Mucosa of stomach (tissue), 1 donor: ENCODE measurements around the gene CNTN4.

ENCODE experiments used
- H3K27me3 ChIP-seq: one replicate; pipeline ENCODE4 v1.7.0; 2013; ENCODE audit warnings: mild to moderate bottlenecking, low read length; ENCODE audit not compliant: control insufficient read depth, insufficient read depth
- H3K36me3 ChIP-seq: one replicate; pipeline ENCODE4 v1.7.0; 2013; ENCODE audit warnings: low read length; ENCODE audit not compliant: control insufficient read depth, insufficient read depth
- H3K4me1 ChIP-seq: one replicate; pipeline ENCODE4 v1.7.0; 2013; ENCODE audit warnings: mild to moderate bottlenecking, low read length; ENCODE audit not compliant: control insufficient read depth, insufficient read depth
- H3K4me3 ChIP-seq: one replicate; pipeline ENCODE4 v1.7.0; 2013; ENCODE audit warnings: low read length
- H3K9ac ChIP-seq: one replicate; pipeline ENCODE4 v1.7.0; 2013; ENCODE audit warnings: mild to moderate bottlenecking, low read length, moderate library complexity
- H3K9me3 ChIP-seq: one replicate; pipeline ENCODE4 v1.7.0; 2013; ENCODE audit warnings: mild to moderate bottlenecking, low read length, moderate library complexity; ENCODE audit not compliant: control insufficient read depth
- donor health status: Pancreatic carcinoma.

CNTN4 gene

GRCh38 chr3:2645001-2645400, 546.3 kb downstream of the CNTN4 start:
- Histone ChIP-seq H3K27me3 (no peaks in the 10 kb centered on the region), H3K36me3 (no peaks in the 10 kb centered on the region), H3K9me3 (no peaks in the 10 kb centered on the region), H3K9ac (no peak overlapping the region), H3K4me3 (no peak overlapping the region), H3K4me1 (no peaks in the 10 kb centered on the region)

DNA sequence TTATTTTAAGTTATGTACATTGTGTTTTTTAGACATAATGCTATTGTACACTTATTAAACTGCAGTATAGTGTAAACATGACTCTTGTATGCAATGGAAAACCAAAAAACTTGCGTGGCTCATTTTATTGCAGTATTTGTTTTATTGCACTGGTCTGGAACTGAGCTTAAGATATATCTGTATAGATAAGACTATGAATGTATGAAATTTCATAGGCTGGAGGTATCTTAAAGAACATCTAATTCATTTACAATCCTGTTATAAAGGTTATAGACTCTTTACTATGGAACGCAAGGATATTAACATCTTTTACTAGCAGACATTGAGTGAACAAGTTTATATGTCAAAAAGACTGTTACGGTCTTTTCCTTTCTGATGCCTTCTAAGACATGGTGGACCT, 552.1 kb downstream of the CNTN4 start:
- no peak overlapping the region for H3K9ac ChIP-seq
- H3K4me3 ChIP-seq = no peak overlapping the region
- H3K4me1 ChIP-seq = no peaks in the 10 kb centered on the region
- H3K9me3 ChIP-seq = no peaks in the 10 kb centered on the region
- no peaks in the 10 kb centered on the region for H3K27me3 ChIP-seq
- H3K36me3 ChIP-seq = no peaks in the 10 kb centered on the region

- H3K4me3 ChIP-seq = no peak overlapping the region
Observed at GRCh38 chr3:2652386-2652785, 553.7 kb downstream of the CNTN4 start.

GRCh38 chr3:2653706-2654105, 555.0 kb downstream of the CNTN4 start:
- H3K9ac ChIP-seq = no peak overlapping the region
- H3K4me3 ChIP-seq = no peak overlapping the region
- H3K4me1 ChIP-seq = no peaks in the 10 kb centered on the region
- H3K27me3 ChIP-seq = no peaks in the 10 kb centered on the region
- no peaks in the 10 kb centered on the region for H3K36me3 ChIP-seq
- H3K9me3 ChIP-seq = no peaks in the 10 kb centered on the region

More at GRCh38 chr3:2652386-2652785, 553.7 kb downstream of the CNTN4 start:
- no peaks in the 10 kb centered on the region for H3K27me3 ChIP-seq
- no peaks in the 10 kb centered on the region for H3K9me3 ChIP-seq
- no peaks in the 10 kb centered on the region for H3K4me1 ChIP-seq
- H3K36me3 ChIP-seq = no peaks in the 10 kb centered on the region
- H3K9ac ChIP-seq = no peak overlapping the region

- no peaks in the 10 kb centered on the region for H3K9me3 ChIP-seq
- H3K27me3 ChIP-seq = no peaks in the 10 kb centered on the region
- no peak overlapping the region for H3K9ac ChIP-seq
- no peak overlapping the region for H3K4me3 ChIP-seq
- no peaks in the 10 kb centered on the region for H3K4me1 ChIP-seq
- no peaks in the 10 kb centered on the region for H3K36me3 ChIP-seq
Observed at GRCh38 chr3:2655229-2655701, 556.6 kb downstream of the CNTN4 start.

GRCh38 chr3:2656806-2657777, 558.4 kb downstream of the CNTN4 start:
- no peaks in the 10 kb centered on the region for H3K27me3 ChIP-seq
- no peak overlapping the region for H3K4me3 ChIP-seq
- no peak overlapping the region for H3K9ac ChIP-seq
- no peaks in the 10 kb centered on the region for H3K36me3 ChIP-seq
- no peaks in the 10 kb centered on the region for H3K9me3 ChIP-seq
- no peaks in the 10 kb centered on the region for H3K4me1 ChIP-seq

DNA sequence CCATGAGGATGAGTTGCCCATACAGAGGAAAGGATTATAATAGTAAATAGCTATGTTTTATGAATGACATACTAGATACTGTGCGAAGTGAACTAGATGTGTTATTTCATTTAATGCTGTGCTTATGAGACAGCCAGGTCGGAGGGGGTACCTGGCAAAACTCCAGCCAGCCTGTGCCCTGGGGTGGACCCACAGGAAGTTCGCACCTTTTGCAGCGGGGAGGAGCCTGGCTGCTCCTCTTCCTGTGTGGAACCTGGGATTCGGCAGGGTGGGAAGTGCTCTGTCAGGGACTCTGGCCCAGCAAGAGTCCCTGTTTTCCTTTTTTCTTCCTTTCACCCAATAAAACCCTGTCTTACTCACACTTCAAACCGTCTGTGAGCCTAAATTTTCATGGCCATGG, 559.3 kb downstream of the CNTN4 start:
- Histone ChIP-seq H3K9ac (no peak overlapping the region), H3K36me3 (no peaks in the 10 kb centered on the region), H3K4me3 (no peak overlapping the region), H3K4me1 (no peaks in the 10 kb centered on the region), H3K27me3 (no peaks in the 10 kb centered on the region), H3K9me3 (no peaks in the 10 kb centered on the region)

GRCh38 chr3:2659896-2660295, 561.2 kb downstream of the CNTN4 start:
- H3K36me3 ChIP-seq = no peaks in the 10 kb centered on the region

DNA sequence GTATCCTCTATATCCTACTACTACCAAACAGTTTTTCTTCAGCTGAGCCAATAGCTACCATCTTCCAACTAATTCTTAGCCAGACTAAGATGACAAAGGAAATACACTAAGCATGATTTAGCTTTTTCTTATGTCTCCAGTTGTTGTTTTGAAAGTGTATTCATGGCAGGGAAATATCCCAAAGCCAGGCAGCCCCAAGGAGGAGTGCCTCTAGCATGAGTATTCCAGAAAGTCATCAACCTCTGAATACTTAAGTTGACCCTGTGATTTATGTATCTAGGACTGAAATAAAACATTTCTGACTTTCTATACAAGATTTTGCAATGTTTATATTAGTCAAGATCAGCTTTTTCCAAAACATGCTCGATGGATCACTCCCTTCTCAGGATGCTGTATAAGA, 562.4 kb downstream of the CNTN4 start:
- H3K9me3 ChIP-seq = no peaks in the 10 kb centered on the region
- H3K36me3 ChIP-seq = no peaks in the 10 kb centered on the region
- H3K27me3 ChIP-seq = no peaks in the 10 kb centered on the region
- no peak overlapping the region for H3K4me3 ChIP-seq
- no peak overlapping the region for H3K9ac ChIP-seq
- no peaks in the 10 kb centered on the region for H3K4me1 ChIP-seq

More at GRCh38 chr3:2659896-2660295, 561.2 kb downstream of the CNTN4 start:
- H3K9me3 ChIP-seq = no peaks in the 10 kb centered on the region
- no peak overlapping the region for H3K4me3 ChIP-seq
- no peaks in the 10 kb centered on the region for H3K4me1 ChIP-seq
- no peak overlapping the region for H3K9ac ChIP-seq
- H3K27me3 ChIP-seq = no peaks in the 10 kb centered on the region

- Histone ChIP-seq H3K27me3 (no peaks in the 10 kb centered on the region), H3K36me3 (no peaks in the 10 kb centered on the region), H3K4me3 (no peak overlapping the region), H3K4me1 (no peaks in the 10 kb centered on the region), H3K9ac (no peak overlapping the region), H3K9me3 (no peaks in the 10 kb centered on the region)
Observed at GRCh38 chr3:2677501-2677900, 578.8 kb downstream of the CNTN4 start.

GRCh38 chr3:2680236-2680635, 581.6 kb downstream of the CNTN4 start:
- H3K9ac ChIP-seq = no peak overlapping the region
- no peak overlapping the region for H3K4me3 ChIP-seq
- no peaks in the 10 kb centered on the region for H3K9me3 ChIP-seq
- no peaks in the 10 kb centered on the region for H3K27me3 ChIP-seq
- H3K4me1 ChIP-seq = no peaks in the 10 kb centered on the region
- H3K36me3 ChIP-seq = no peaks in the 10 kb centered on the region

GRCh38 chr3:2684046-2684445, 585.4 kb downstream of the CNTN4 start:
- Histone ChIP-seq H3K9ac (no peak overlapping the region), H3K4me1 (no peaks in the 10 kb centered on the region)

More at GRCh38 chr3:2684046-2684445, 585.4 kb downstream of the CNTN4 start:
- Histone ChIP-seq H3K27me3 (no peaks in the 10 kb centered on the region), H3K9me3 (no peaks in the 10 kb centered on the region), H3K4me3 (no peak overlapping the region), H3K36me3 (no peaks in the 10 kb centered on the region)
